SU-DHL-6 (cell line): Measurements from ENCODE around the gene CHPF2.

Experiments
- EZH2phosphoT487 ChIP-seq: fragments of 200-600 bp; sonication (generic), shearing (Covaris generic); conservative IDR thresholded peaks from 2 replicates; pipeline ENCODE4 v1.6.1; 2018; ENCODE audit warnings: mild to moderate bottlenecking, antibody characterized with exemption, low read length, moderate library complexity, mixed read lengths
- TF ChIP-seq, protein P1 (sequence below): fragments of 200-600 bp; sonication (generic); IDR thresholded peaks from one replicate; pipeline ENCODE4 v1.5.1; 2017; ENCODE audit warnings: antibody characterized with exemption, mild to moderate bottlenecking, low read length, moderate library complexity; ENCODE audit not compliant: insufficient read depth, poor library complexity, severe bottlenecking

- TF ChIP-seq, protein P1, sequence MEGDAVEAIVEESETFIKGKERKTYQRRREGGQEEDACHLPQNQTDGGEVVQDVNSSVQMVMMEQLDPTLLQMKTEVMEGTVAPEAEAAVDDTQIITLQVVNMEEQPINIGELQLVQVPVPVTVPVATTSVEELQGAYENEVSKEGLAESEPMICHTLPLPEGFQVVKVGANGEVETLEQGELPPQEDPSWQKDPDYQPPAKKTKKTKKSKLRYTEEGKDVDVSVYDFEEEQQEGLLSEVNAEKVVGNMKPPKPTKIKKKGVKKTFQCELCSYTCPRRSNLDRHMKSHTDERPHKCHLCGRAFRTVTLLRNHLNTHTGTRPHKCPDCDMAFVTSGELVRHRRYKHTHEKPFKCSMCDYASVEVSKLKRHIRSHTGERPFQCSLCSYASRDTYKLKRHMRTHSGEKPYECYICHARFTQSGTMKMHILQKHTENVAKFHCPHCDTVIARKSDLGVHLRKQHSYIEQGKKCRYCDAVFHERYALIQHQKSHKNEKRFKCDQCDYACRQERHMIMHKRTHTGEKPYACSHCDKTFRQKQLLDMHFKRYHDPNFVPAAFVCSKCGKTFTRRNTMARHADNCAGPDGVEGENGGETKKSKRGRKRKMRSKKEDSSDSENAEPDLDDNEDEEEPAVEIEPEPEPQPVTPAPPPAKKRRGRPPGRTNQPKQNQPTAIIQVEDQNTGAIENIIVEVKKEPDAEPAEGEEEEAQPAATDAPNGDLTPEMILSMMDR = no peak
- TF ChIP-seq EZH2phosphoT487 = no peak
Measured at GRCh38 chr7:151211155-151211772, 21.0 kb upstream of the CHPF2 start.
